HFF-Myc (cell line): ENCODE data around the gene TNFRSF12A.

Experiments used
- DNase-seq: peaks from one replicate; pipeline ENCODE4 v3.0.0-alpha.2; 2011; ENCODE audit warnings: low read depth; ENCODE audit errors: extremely low read depth
- H3K4me3 ChIP-seq: replicated peaks from 2 replicates; pipeline ENCODE4 v1.5.1; 2011; ENCODE audit warnings: low read depth, mild to moderate bottlenecking, control low read depth, low read length
- CTCF ChIP-seq: IDR thresholded peaks from 2 replicates; pipeline ENCODE4 v1.5.1; 2012; ENCODE audit warnings: mild to moderate bottlenecking, low read depth, low read length, control low read depth; ENCODE audit errors: missing control alignments

TNFRSF12A gene

GRCh38 chr16:2985893-2986355 lies 34.2 kb upstream of the TNFRSF12A start:
- no peak for DNase-seq
- no peak overlapping the region for H3K4me3 ChIP-seq
- TF ChIP-seq CTCF: no peak

GRCh38 chr16:2986623-2987188 lies 33.5 kb upstream of the TNFRSF12A start:
- DNase-seq: no peak
- no peak overlapping the region for H3K4me3 ChIP-seq
- TF ChIP-seq CTCF: no peak

GRCh38 chr16:2987286-2987685 lies 32.9 kb upstream of the TNFRSF12A start:
- H3K4me3 ChIP-seq: no peak overlapping the region
- TF ChIP-seq CTCF: no peak
- no peak for DNase-seq

- H3K4me3 ChIP-seq: no peak overlapping the region
- DNase-seq: no peak
- TF ChIP-seq CTCF: no peak
Observed at GRCh38 chr16:2987833-2988232, 32.3 kb upstream of the TNFRSF12A start.

- DNase-seq: no peak
- no peak for TF ChIP-seq CTCF
- H3K4me3 ChIP-seq: no peak overlapping the region
Observed at GRCh38 chr16:2988590-2989099, 31.5 kb upstream of the TNFRSF12A start.

GRCh38 chr16:2990891-2991290 lies 29.3 kb upstream of the TNFRSF12A start:
- DNase-seq: no peak
- H3K4me3 ChIP-seq: no peak overlapping the region
- no peak for TF ChIP-seq CTCF
